ENCODE results near the gene CCDC24. TPM values are rescaled to one million over a fixed set of nuclear protein-coding genes. Genes with fewer than 3 reads are reported as not detected.

CCDC24 gene
- total and polyA plus RNA-seq, 2 of the 13 experiments (the other 11 are each of a cell fraction or from before 2014, with no cell fraction given) = 1.4 to 2.9 TPM

- Histone ChIP-seq H3K27me3 (ENCODE audit: control insufficient read depth in 1 of 2, insufficient read depth in 2 of 2, low read length in 2 of 2) (no peaks in the 10 kb centered on the region; a peak in 2 of 5 replicates), H3K9me3 (ENCODE audit: low read length) (no peaks in the 10 kb centered on the region), H4K20me1 (ENCODE audit: insufficient read depth, low read length) (no peaks in the 10 kb centered on the region), H3K27ac (ENCODE audit: extremely low read length, insufficient read depth, low read length) (no peak overlapping the region), H3K36me3 (replicated peaks in 1 of 2; ENCODE audit: control insufficient read depth in 1 of 2, insufficient read depth in 2 of 2, low read length in 2 of 2) (no peaks in the 10 kb centered on the region), H3K4me3 (replicated peaks in 1 of 3; ENCODE audit: insufficient read depth in 1 of 3, low read depth in 2 of 3, low read length in 3 of 3) (no peak overlapping the region), H3K4me2 (ENCODE audit: low read depth, low read length) (no peak overlapping the region), H3K9ac (ENCODE audit: insufficient read depth, low read depth, low read length) (no peak overlapping the region), H2AFZ (ENCODE audit: low read length) (no peak overlapping the region), H3K4me1 (ENCODE audit: insufficient read depth, low read length) (peaks cover 38% of the 10 kb centered on the region), H3K79me2 (ENCODE audit: insufficient read depth, low read length) (no peaks in the 10 kb centered on the region)
- TF ChIP-seq FLYWCH1 (CRISPR knock-in tag; IDR thresholded peaks at IDR 0.05) (no peak), ZBTB1 (CRISPR knock-in tag; IDR thresholded peaks at IDR 0.05; ENCODE audit: borderline replicate concordance) (no peak), ZNF556 (CRISPR knock-in tag; IDR thresholded peaks at IDR 0.05; ENCODE audit: borderline replicate concordance) (no peak), ZNF44 (CRISPR knock-in tag; IDR thresholded peaks at IDR 0.05) (no peak), THYN1 (CRISPR knock-in tag; IDR thresholded peaks at IDR 0.05; ENCODE audit: borderline replicate concordance, low read depth) (no peak), ZNF574 (CRISPR knock-in tag; IDR thresholded peaks at IDR 0.05) (no peak), ZNF83 (CRISPR knock-in tag; IDR thresholded peaks at IDR 0.05; ENCODE audit: borderline replicate concordance) (no peak), GABPA (IDR thresholded peaks at IDR 0.05; ENCODE audit: low read depth, low read length) (no peak), GABPA (CRISPR knock-in tag; IDR thresholded peaks at IDR 0.05; ENCODE audit: low read depth) (no peak), KAT7 (CRISPR knock-in tag; IDR thresholded peaks at IDR 0.05; ENCODE audit: borderline replicate concordance) (no peak), TRIM22 (IDR thresholded peaks at IDR 0.05) (no peak), ZBED4 (CRISPR knock-in tag; IDR thresholded peaks at IDR 0.05; ENCODE audit: borderline replicate concordance) (no peak), ZNF264 (CRISPR knock-in tag; IDR thresholded peaks at IDR 0.05) (no peak)
- ChIA-PET CTCF (ENCODE audit: low intra/inter-chr PET ratio, low total read pairs) (no interaction called here), POLR2A (no interaction called here)
- 14% methylated on average over 4 of the region's 4 CpGs for WGBS (ENCODE audit: low lambda C conversion rate)
- ATAC-seq = no peak
- no peak for FAIRE-seq
- intact Hi-C loops (cut with micrococcal nuclease; ENCODE audit: unreplicated experiment) (no loop called here), in situ Hi-C loops (cut with HindIII; ENCODE audit: extremely low pct_ligation_motif_present, low pct_unique_long_range_greater_than_20kb) (loop anchor here (10.0 kb wide), 1 partner anchor 286 kb away; no protein-coding TSS in a partner anchor)
- no TSS peak for BruUV-seq (replicated peaks)
- DNase-seq (ENCODE audit: low spot score) = no peak
Measured at GRCh38 chr1:44040846-44041245, 49.4 kb downstream of the CCDC24 start.

Data from HepG2 (cell line).